A549 (cell line): ENCODE measurements around the gene DHX15.

Source experiments
- CEBPB ChIP-seq, 2 experiments: fragments of >200 bp in 1 of 2; sonication (Bioruptor Twin) in 1 of 2; formaldehyde crosslinking in 1 of 2; IDR thresholded peaks; 2 replicates each; pipeline ENCODE4 v1.6.1; 2012 to 2016
- CTCF ChIP-seq: fragments of >200 bp; sonication (Bioruptor Twin); formaldehyde crosslinking; IDR thresholded peaks from 3 replicates; pipeline ENCODE4 v1.5.1; 2016
- JUNB ChIP-seq: fragments of >200 bp; sonication (Bioruptor Twin); formaldehyde crosslinking; IDR thresholded peaks from 2 replicates; pipeline ENCODE4 v1.6.1; 2016
- MAX ChIP-seq: IDR thresholded peaks from 2 replicates; pipeline ENCODE4 v1.6.1; 2012
- MAZ ChIP-seq: fragments of 150-350 bp; IDR thresholded peaks from 2 replicates; pipeline ENCODE4 v1.6.1; 2014; ENCODE audit warnings: antibody characterized with exemption, low read depth, low read length, borderline replicate concordance
- PHF8 ChIP-seq: fragments of 200-600 bp; sonication (generic); IDR thresholded peaks from 2 replicates; pipeline ENCODE4 v1.6.1; 2016; ENCODE audit warnings: low read depth, mild to moderate bottlenecking, antibody characterized with exemption, moderate library complexity, borderline replicate concordance
- POLR2A ChIP-seq: IDR thresholded peaks from 2 replicates; pipeline ENCODE4 v1.6.1; 2012; ENCODE audit warnings: mild to moderate bottlenecking, low read length
- RCOR1 ChIP-seq: fragments of 150-350 bp; IDR thresholded peaks from 2 replicates; pipeline ENCODE4 v1.6.1; 2014; ENCODE audit warnings: antibody characterized with exemption, low read length, low read depth
- RNF2 ChIP-seq: fragments of 200-600 bp; sonication (generic); IDR thresholded peaks from 2 replicates; pipeline ENCODE4 v1.6.1; 2016; ENCODE audit warnings: low read depth, mild to moderate bottlenecking, antibody characterized with exemption, moderate library complexity, borderline replicate concordance

GRCh38 chr4:24574236-24574635 lies 10.1 kb downstream of the DHX15 start:
- no peak for TF ChIP-seq POLR2A
- TF ChIP-seq CEBPB (IDR thresholded peaks at IDR 0.05), result no peak
- no peak for TF ChIP-seq RNF2
- no peak for TF ChIP-seq CTCF
- no peak for TF ChIP-seq RCOR1
- TF ChIP-seq MAZ, result no peak
- no peak for TF ChIP-seq MAX
- no peak for TF ChIP-seq JUNB
- no peak for TF ChIP-seq PHF8
